ENCODE results near the gene RRN3.
"Not testable (repeated sequence)": the region's sequence is repeated elsewhere in the genome, so short reads cannot be mapped to it uniquely, and the experiment has no call there.

The RRN3 gene

DNA sequence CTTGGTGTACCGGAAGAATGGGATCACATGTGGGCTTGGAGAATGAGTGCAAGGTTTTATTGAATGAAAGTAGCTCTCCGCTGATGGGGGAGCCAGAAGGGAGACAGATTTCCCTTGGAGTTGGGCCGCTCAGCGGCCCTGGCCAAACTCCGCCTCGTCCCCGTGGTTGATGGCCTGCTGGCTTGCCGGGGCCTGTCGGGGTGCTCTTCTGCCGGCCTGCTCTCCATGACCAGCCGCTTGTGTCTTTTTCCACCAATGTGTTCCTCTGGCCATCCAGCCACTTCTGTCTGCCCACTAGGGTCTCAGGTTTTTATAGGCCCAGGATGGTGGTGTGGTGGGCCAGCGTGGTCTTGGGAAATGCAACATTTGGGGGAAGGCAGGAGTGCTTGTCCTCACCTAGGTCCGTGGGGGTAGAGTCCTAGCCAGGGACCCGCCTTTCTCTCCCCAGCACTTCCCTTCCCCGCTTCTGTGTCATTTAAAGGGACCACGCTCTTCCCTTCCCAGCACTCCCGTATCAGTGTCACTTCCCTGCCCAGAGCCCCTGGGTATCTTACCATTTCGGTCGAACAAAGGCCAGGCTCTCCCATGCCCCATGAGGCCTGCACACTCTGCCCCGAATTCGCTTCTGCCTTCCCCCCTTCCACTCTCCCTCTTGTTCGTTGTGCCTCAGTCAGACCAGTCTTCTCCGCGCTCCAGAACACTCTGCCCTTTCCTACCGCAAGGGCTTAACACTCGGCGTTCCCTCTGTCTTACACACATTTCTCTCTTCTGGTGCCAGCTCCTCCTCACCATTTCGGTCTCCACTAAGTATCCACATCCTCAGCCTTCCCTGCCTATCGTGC is 66.3 kb downstream of the RRN3 start:
- not testable (repeated sequence) for DNase-seq (ENCODE audit: low spot score)

DNA sequence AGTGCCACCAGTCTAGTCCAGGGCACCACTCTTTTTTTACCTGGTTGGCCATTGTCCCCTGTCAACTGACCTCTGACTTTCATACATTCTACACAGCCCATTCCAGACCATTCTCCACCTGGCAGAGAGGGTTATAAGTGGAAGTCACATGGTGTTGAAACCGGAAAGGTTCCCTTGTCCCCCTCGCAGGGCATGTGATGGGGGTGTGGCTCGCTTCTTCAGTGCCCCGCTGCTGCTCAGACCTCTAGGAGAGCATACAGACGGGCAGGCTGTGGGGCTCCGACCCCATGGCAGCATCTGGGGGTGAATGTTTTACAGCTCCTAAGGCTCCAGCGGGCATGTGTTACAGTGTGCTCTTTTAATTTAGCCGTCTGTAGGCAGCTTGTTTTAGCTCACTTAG is 67.0 kb downstream of the RRN3 start:
- not testable (repeated sequence) for DNase-seq (ENCODE audit: low spot score)

DNA sequence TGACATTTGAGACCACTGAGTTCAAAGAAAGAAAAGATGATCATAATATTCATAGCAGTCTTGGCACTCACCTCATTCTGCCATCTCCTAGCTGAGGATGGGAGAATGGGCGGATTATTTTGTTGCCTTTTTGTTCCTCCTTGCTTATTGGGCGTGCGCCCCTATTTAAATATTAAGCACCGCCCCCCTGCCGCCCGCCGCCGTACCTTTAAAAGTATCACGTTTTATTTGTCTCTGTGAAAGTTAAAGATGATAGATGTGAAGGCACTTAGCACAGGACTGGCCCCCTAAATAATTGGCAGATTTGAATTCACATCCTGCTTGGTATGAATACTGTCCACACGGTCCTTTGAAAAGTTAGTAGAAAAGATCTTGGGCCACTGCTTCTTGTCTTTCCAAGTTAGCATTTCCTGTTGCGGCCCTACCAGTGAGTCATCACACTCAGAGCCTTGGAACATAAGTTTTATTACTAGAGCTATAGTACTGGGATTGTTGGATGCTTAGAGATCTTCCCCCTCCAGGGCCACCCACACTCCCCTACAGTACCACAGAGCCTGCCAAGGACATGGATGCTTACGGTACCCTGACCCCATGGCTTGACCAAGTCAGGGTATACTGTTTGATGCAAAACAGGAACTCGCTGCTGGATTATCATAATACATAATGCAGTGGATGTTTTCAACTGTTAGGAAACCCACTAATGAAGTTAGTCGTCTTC is 68.7 kb downstream of the RRN3 start:
- DNase-seq (ENCODE audit: low spot score), result not testable (repeated sequence)

DNA sequence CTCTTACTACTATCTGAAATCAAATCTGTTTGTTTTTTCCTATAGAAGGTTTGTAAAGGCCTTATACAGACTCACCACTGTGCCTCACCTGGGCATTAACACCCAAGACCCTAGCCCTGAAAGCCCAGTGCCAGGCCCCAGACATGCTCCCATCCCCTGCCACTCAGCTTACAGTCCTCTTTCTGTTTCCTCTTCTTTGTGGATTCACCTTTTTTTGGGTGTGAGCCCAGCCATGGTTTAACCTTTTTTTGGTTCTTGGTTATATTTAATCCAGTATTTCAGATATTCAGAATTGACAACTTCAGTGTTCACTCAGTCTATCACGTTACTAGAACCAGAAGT is 69.2 kb downstream of the RRN3 start:
- not testable (repeated sequence) for DNase-seq (ENCODE audit: low spot score)

DNA sequence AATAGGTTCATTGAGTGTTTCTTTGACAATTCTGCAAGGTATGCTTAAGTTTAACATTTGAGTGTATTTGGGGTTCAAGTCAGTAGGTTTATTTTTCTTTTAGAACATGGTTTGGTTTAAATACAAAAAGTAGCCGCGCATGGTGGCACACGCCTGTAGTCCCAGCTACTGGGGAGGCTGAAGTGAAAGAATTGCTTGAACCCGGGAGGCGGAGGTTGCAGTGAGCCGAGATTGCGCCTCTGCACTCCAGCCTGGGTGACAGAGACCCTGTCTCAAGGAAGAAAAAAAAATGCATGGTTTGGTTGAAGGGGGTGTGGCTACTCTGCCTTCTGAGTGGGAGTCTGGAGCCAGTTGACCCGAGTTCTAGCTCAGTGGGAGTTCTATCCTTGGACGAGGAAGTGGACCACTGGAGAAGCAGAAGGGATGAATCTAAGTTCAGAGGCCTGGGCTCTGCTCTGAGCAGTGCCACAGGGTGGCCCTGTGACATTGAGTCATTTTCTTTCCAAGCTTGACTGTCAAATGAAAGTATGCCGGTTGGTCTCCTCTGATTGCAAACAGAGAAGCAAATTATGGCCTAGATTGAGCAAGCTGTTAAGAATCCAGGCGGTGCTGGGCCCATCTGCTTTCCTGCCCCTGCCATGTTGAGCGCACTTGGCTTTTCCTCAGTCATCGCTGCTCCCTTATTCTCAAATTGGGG is 70.5 kb downstream of the RRN3 start:
- DNase-seq (ENCODE audit: low spot score), result not testable (repeated sequence)

DNA sequence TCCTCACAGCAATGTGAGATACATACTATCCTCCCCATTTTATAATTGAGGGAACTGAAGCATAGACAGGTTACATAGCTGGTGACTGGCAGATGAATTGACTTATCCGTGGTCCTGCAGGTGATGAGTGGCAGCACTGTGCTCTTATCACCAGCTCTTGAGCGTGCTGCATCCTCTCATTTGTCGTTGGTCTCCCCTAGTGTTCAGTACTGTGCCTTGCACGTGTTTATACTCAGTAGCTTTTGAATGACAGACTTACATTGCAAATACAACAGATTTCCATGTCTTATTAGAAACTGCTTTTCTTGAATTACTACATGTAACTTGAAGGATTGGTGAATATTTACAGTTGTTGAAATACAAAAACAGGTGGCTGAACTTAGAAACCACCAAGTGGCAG is 71.9 kb downstream of the RRN3 start:
- peak; percentile 91 for DNase-seq (ENCODE audit: low spot score)

DNA sequence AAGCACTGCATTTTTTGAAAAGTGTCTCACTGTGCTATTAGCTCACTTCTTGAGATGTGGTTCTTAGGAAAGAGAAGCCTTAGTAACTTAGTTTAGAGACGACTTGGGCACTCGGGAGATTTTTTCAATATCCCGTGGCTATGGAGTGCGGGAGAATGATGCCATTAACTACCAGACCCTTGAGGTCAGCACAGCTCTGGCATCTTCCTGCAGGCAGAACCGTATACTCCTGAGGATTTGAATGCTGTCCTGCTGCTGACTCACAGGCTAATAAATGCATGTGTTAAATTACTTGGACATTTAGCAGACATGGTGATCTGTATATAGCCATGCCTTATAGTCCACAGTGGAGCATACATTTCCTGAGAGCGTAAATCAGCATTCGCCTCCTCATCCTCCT is 72.6 kb downstream of the RRN3 start:
- DNase-seq (ENCODE audit: low spot score), result not testable (repeated sequence)

DNA sequence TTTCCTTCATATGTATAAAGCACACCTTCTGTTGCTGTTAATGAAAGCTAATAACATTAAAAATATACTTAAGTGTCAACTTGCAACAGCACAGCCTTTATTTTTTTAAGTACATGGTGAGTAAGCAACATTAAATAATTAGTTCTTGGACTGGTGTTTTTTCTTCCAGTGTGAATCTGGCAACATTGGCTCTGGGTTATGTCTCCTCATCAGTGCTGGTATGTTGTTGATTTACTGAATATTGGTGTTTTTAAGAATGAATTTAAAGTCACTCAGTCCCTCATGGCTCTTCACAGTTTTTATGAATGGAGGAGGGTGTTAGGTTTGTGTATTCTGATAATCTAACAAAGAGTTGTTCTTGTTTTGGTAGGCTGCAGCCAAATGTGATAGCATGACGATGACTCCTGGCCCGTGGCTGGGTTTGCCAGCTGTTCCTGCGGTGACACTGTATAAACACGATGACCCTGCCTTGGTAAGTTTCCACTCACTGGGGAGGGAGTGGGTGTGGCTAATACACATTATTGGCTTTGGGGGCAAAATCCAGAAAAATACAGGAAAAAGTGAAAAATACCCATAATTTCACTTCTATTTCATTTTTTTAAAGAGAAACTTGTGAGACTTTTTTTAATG is 77.0 kb downstream of the RRN3 start:
- DNase-seq (ENCODE audit: low spot score), result not testable (repeated sequence)

DNA sequence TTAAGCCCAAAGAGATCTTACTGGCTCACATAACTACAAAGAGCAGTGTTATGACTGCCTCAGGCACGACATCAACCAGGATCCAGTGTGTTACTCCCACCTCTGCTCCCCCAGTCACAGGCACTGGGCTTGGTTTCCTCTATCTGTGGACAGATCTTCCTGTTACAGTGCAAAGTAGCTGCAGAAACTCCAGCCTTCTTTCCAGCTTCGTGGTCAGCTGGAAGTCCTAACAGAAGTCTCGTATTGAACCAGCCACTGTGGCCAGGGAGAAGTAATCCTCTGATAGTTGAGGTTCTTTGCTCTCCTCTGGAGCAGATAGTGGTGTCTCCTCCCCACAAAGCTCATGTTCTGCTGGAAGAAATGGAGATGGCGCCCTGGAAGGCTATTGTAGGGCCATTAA is 77.7 kb downstream of the RRN3 start:
- not testable (repeated sequence) for DNase-seq (ENCODE audit: low spot score)

DNA sequence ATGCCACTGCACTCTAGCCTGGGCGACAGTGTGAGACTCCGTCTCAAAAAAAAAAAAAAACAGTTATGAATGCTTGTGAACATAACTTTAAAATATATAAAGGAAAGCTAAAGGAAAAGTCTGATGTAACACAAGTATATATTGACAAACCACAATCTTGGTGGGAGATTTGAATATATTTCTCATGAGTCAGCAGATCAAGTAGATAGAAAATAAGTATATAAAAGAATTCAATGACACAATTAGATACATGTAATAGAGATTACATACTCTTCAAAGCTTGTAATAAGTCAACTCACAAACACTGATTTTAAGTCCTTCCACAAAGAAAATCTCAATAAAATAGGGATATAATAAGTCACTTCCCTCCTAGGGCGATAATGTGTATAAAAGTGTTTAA is 78.4 kb downstream of the RRN3 start:
- DNase-seq (ENCODE audit: low spot score), result not testable (repeated sequence)

DNA sequence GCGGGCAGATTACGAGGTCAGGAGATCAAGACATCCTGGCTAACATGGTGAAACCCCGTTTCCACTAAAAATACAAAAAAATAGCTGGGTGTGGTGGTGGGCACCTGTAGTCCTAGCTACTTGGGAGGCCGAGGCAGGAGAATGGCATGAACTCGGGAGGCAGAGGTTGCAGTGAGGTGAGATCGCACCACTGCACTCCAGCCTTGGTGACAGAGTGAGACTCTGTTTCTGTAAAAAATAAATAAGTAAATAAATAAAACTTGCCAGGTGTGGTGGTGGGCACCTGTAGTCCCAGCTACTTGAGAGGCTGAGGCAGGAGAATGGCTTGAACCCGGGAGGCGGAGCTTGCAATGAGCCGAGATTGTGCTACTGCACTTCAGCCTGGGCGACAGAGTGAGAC is 81.1 kb downstream of the RRN3 start:
- DNase-seq (ENCODE audit: low spot score), result not testable (repeated sequence)

Data from RKO (cell line).